Measurements from ENCODE around the gene S1PR1. TPM values are rescaled to one million over a fixed set of nuclear protein-coding genes. Genes with fewer than 3 reads are reported as not detected.

The S1PR1 gene
- polyA plus RNA-seq, 3 donors, result 0.36 to 0.64 (median 0.43) TPM

- DNase-seq, result peak in 1 of 3 donors; percentile 23
- no peak for TF ChIP-seq CTCF (IDR thresholded peaks at IDR 0.05)
- Histone ChIP-seq H3K27me3 (ENCODE audit: control insufficient read depth in 2 of 2, insufficient read depth in 2 of 2, low read length in 2 of 2) (no peaks in the 10 kb centered on the region), H3K9ac (ENCODE audit: insufficient read depth, low read length, poor library complexity, severe bottlenecking) (no peak overlapping the region), H4K20me1 (ENCODE audit: insufficient read depth, low read length) (no peaks in the 10 kb centered on the region), H3K79me2 (ENCODE audit: insufficient read depth, low read length) (no peaks in the 10 kb centered on the region), H3K4me1 (ENCODE audit: control insufficient read depth in 1 of 2, insufficient read depth in 2 of 2, low read length in 2 of 2) (peaks cover 77 to 85% of the 10 kb centered on the region in 2 donors), H3K27ac (ENCODE audit: low read depth in 1 of 2, low read length in 2 of 2) (peak overlapping the region in 1 of 2 donors; percentile 49), H3K9me3 (replicated peaks in 1 of 2; ENCODE audit: control insufficient read depth in 1 of 2, insufficient read depth in 1 of 2, low read length in 2 of 2) (no peaks in the 10 kb centered on the region), H2AFZ (ENCODE audit: insufficient read depth, low read depth, low read length, poor library complexity, severe bottlenecking) (peak overlapping the region; percentile 52), H3K4me3 (replicated peaks in 1 of 3; ENCODE audit: low read depth in 2 of 3, low read length in 3 of 3) (peak overlapping the region in 1 of 3 experiments; percentile 34), H3K36me3 (replicated peaks in 1 of 2; ENCODE audit: control insufficient read depth in 1 of 2, insufficient read depth in 2 of 2, low read length in 2 of 2) (no peaks in the 10 kb centered on the region), H3K4me2 (replicated peaks; ENCODE audit: extremely low read depth, low read length, poor library complexity, severe bottlenecking) (peak overlapping the region; percentile 59)
- Mint-ChIP-seq H3K4me3 (peak overlapping the region in 1 of 2 donors; percentile 7), H3K36me3 (no peaks in the 10 kb centered on the region), H3K27ac (peak overlapping the region in 4 of 7 donors; percentile 43 to 86 (median 77)), H3K27me3 (ENCODE audit: low read depth in 3 of 3) (peaks cover 0 to 2% (median 0%) of the 10 kb centered on the region in 3 donors), H3K9me3 (peaks cover 0 to 2% (median 0%) of the 10 kb centered on the region in 7 donors), H3K4me1 (peaks cover 75% of the 10 kb centered on the region)
- intact Hi-C loops (cut with micrococcal nuclease), result no loop called here
- no CpG with 5 or more reads among the region's 4 CpGs for WGBS (ENCODE audit: insufficient coverage)
These were observed 25.2 kb downstream of the S1PR1 start for GRCh38 chr1:101262060-101262459.

GRCh38 chr1:101262630-101263348 is 26.0 kb downstream of the S1PR1 start:
- TF ChIP-seq CTCF (IDR thresholded peaks at IDR 0.05), result no peak
- DNase-seq, result peak in 2 of 3 donors; percentile 16 to 30
- Mint-ChIP-seq H3K36me3 (no peaks in the 10 kb centered on the region), H3K9me3 (peaks cover 0 to 2% (median 0%) of the 10 kb centered on the region in 7 donors), H3K27me3 (ENCODE audit: low read depth in 3 of 3) (no peaks in the 10 kb centered on the region), H3K4me3 (peak overlapping the region in 1 of 2 donors; percentile 52), H3K4me1 (peaks cover 69% of the 10 kb centered on the region), H3K27ac (peak overlapping the region in 6 of 7 donors; percentile 43 to 86 (median 70))
- Histone ChIP-seq H3K79me2 (ENCODE audit: insufficient read depth, low read length) (no peaks in the 10 kb centered on the region), H4K20me1 (ENCODE audit: insufficient read depth, low read length) (no peaks in the 10 kb centered on the region), H3K4me3 (replicated peaks in 1 of 3; ENCODE audit: low read depth in 2 of 3, low read length in 3 of 3) (peak overlapping the region in 1 of 3 experiments; percentile 34), H2AFZ (ENCODE audit: insufficient read depth, low read depth, low read length, poor library complexity, severe bottlenecking) (peak overlapping the region; percentile 52), H3K36me3 (replicated peaks in 1 of 2; ENCODE audit: control insufficient read depth in 1 of 2, insufficient read depth in 2 of 2, low read length in 2 of 2) (no peaks in the 10 kb centered on the region), H3K9me3 (replicated peaks in 1 of 2; ENCODE audit: control insufficient read depth in 1 of 2, insufficient read depth in 1 of 2, low read length in 2 of 2) (no peaks in the 10 kb centered on the region), H3K4me1 (ENCODE audit: control insufficient read depth in 1 of 2, insufficient read depth in 2 of 2, low read length in 2 of 2) (peaks cover 70 to 77% of the 10 kb centered on the region in 2 donors), H3K9ac (ENCODE audit: insufficient read depth, low read length, poor library complexity, severe bottlenecking) (no peak overlapping the region), H3K27ac (ENCODE audit: low read depth in 1 of 2, low read length in 2 of 2) (peak overlapping the region in 1 of 2 donors; percentile 49), H3K4me2 (replicated peaks; ENCODE audit: extremely low read depth, low read length, poor library complexity, severe bottlenecking) (peak overlapping the region; percentile 59), H3K27me3 (ENCODE audit: control insufficient read depth in 2 of 2, insufficient read depth in 2 of 2, low read length in 2 of 2) (no peaks in the 10 kb centered on the region)
- intact Hi-C loops (cut with micrococcal nuclease), result no loop called here
- WGBS (ENCODE audit: insufficient coverage), result 0% methylated on average over 2 of the region's 6 CpGs
